HG02840 (cell line): Measurements from ENCODE around the gene GP9.

Experiments
- ATAC-seq: cut with Tn5 transposase; IDR thresholded peaks from one replicate; pipeline ENCODE4 v1.9.1; 2021; ENCODE audit warnings: mild to moderate bottlenecking, moderate library complexity, moderate number of reproducible peaks; ENCODE audit not compliant: unreplicated experiment, low FRiP score

Gene GP9

DNA sequence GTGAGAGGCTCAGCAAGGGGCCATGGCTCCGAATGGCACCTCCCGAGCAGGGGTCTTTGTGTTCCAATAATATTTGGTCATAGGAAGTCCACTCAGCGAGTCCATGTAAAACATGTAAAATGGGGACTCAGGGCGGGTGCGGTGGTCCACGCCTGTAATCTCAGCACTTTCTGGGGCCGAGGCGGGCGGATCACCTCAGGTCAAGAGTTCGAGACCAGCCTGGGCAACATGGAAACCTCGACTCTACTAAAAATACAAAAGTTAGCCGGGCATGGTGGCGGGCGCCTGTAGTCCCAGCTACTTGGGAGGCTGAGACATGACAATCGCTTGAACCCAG, 33.1 kb upstream of the GP9 start:
- ATAC-seq: no peak

DNA sequence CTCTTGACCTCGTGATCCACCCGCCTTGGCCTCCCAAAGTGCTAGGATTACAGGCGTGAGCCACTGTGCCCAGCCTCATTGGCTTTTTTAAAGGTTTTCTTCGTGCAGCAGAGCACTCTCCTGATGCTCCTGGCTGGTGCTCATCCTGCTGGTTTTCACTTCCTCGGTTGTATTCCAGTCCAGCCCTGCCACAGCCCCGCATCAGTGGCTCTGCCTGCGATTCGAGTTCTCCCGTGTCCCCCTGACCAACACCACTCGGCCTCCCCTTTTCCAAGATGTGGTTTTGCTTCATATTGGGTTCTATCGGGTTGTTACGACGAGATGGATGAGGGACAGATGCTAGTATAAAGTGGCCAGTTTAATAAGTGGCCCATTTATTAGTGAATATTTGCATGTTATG, 31.7 kb upstream of the GP9 start:
- ATAC-seq: no peak

DNA sequence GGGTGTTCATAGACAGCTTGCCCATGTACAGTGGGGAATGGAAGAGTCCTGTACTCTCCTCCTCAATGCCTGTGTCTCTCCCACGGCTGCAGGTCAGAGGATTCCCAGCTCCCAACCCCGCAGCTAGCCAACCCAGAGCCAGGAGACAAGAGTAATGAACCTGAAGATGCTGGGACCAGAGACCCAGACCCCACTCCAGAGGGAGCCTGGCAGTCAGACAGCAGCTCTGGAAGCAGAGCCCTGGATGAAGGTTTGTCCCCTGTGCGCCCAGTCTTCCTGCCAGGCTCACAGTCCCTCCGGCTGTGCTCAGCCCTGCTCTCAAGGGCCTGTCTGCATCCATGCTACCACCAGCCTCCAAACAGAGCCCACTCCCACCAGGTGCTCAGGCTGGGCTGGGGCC, 30.0 kb upstream of the GP9 start:
- ATAC-seq: no peak

DNA sequence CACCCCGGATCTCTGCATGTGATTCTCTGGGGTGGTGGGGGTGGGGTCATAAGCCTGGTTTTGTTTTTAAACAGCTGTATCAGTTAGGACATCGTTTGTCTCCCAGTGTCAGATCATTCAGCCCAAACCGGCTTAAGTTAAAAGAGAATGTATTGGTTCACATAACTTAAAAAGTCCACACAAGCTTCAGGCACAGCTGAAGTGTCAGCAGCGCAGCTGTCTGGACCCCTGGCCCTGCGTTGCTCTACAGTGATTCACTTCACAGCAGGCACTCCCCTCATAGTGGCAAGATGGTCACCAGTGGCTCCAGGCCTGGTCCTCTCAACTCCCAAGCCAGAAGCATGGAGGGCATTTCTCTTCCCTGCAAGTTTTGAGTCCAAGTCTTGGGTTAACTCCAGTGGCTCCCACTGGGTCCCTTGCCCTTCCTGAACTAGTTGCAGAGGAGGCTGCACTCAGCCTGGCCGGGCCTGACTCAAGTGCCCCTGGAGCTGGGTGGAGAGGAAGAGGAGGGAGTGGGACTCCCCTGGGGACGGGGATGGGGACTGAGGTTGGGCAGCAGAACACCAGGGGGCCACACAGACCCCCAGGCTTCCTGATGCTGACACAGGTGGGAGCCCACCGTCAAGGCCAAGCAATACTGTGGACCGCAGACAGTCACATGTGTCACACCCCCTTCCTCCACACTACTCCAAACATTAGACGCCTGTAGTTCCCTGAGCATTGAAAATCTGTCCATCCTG, 28.9 kb upstream of the GP9 start:
- ATAC-seq: no peak

DNA sequence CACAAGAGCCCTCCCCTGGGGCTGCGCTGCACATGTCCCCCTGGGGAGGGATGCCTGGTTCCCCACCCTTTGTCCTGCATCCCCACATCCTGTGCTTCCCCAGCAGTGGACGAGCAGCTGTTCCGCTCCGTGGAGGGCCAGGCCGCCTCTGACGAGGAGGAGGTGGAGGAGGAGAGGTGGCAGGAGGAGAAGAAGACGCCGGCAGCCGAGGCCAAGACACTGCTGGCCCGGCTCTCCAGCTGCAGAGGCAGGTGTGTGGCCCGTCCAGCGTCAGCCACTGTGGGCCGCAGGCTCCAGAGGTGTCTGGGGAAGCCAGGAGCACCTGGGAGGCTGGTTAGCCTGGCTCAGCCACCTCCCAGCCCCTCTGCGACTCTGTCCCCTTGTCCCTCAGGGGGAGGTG, 27.9 kb upstream of the GP9 start:
- ATAC-seq: no peak

DNA sequence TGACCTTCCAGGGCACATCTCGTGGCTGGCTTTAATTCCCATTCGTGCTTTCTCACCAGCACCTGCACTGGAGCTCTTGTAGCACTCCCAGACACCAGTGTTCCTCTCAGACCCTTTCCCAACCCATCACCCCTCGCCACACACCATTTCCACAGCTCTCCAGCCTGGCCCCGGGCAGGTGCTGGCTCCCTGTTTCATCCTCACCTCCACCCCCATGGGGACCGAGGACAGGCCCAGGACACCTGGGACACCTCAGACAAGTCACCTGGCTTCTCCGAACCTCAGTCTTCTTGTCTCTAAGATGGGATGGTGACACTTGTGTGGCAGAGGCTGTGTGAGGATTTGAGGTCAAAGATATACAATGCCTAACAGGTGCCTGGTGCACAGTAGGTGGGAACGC, 27.4 kb upstream of the GP9 start:
- ATAC-seq: no peak

DNA sequence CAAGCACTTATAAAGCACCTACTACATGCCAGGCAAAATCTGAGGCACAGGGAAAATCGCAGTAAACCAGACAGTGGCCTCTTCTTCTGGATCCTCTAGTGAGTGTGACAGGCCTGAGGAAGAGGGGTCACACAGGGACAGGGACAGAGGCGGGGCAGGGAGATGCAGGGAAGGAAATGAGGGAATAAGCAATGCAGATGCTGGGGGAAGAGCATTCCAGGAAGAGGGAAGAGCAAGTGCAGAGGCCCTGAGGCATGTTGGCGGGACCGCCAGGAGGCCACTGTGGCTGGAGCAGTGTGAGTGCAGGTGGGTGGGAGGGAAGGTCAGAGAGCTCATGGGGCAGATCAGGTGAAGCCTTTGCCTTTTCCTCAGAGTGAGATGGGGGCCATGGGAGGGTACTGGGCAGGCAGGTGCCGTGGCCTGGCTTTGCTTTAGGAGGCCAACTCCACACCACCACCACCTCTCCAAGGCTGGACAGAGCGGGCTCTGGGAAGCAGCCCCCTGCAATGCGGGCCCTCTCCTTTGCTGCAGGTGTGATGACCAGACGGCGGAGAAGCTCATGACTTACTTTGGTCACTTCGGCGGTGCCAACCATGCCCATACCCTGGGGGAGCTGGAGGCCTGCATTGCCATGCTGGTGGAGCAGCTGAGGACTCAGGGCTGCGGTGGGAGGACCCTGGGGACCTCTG, 26.8 kb upstream of the GP9 start:
- ATAC-seq: no peak

DNA sequence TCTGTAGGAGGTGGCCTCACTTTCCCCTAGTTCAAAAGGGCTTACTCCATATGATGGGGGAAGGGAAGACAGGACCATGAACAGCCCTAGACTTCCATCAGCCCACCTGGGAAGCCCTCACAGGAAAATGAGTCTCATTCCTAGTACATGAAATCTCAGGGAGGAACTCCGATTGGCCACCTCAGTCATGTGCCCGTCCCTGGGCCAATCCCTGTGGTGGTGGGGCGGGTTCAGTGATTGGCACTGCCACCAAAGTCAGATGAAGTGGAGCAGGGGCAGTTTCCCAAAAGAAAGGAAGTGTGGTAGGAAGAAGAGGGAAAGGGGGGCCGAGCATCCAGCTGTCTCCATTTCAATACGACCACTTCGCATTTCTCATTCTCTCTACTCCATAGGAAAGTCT, 25.9 kb upstream of the GP9 start:
- ATAC-seq: no peak

DNA sequence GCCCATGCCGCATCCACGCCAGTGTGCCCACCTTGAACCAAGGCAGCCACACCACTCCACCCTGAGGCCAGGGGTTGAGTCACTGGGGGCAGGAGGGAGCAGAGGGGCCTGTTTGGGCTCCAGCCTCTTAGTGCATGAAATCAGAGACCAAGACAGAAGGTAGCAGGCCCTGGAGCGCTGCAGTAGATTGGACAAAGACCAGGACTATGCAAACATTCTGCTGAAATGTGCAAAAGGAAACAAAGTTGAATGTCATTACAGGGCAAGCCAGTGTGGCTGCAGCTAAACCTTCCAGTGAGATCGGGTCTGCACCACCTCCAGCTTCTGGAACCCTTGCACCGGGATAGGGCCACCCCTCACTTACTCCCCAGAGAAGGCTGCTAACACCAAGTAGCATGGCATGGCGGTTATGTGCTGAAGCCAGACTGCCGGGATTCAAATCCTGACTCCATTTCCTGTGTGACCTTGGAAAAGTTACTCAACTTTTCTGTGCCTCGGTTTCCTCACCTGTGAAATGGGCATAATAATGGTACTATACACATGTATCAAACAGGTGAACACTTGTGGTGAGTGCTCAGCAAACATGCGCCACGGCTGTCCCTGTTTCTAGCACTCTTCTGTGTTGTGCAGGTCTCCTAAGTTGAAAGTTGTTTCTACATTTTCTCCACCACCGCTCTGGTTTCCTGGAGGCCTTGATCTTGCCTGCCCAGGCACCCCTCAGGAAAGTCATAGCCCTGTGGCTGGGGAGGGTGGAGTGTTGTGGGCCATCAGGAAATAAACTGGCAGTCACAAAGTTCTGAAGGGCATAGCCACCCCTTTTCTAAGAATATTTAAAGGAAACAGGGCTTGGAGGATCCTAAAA, 25.0 kb upstream of the GP9 start:
- no peak for ATAC-seq

DNA sequence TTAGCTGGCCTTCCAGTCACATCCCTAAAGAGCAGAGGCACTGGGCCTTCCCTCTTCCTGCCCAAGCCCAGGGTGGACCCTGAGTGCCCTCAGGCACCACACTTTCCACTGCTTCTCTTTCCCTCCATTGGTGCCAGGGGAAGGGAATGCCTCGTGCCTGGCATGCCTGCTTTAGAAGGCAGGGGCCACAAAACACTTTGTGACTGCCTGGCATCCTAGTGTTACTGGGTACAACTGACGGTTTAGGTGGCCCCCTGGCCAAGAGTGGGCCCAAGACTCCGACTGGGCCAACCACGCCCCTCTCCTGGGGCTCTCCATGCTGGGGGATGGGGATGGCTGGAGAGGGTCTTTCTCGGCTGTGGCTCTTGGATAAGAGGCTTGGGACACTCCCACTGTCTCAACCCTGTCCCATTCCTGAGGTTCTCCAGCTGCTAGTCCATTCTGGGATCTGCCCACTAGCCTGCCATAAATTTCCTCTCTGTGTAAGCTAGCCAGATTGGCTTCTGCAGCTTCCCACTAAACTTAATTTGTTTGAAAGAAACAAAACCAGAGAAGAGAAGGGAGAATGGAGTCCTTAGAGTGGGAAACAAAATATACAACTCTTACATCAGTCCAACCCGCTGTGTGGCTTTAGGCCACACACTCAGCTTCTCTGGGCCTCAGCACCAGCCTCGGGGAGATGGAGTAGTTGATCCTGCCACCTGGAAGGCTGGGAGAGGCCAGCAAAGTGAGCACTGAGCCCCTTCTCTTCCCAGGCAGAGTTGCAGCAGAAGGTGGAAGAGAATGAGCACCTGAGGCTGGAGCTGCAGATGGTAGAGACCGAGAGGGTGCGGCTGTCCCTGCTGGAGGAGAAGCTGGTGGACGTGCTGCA, 24.1 kb upstream of the GP9 start:
- no peak for ATAC-seq

DNA sequence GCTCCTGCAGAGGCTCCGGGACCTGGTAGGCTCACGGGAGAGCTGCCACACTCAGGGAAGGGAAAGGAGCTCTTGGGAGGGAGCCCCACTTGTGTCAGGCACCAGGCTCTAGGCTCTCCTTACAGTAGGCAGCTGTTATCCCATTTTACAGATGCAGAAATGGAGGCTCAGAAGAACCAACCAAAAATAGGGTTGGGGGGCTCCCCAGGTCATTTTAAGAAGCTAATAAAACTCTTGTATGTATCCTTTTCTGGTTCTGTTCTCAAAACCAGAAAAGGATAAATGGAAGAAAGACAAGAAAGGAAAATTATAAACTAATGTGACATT, 23.5 kb upstream of the GP9 start:
- no peak for ATAC-seq

DNA sequence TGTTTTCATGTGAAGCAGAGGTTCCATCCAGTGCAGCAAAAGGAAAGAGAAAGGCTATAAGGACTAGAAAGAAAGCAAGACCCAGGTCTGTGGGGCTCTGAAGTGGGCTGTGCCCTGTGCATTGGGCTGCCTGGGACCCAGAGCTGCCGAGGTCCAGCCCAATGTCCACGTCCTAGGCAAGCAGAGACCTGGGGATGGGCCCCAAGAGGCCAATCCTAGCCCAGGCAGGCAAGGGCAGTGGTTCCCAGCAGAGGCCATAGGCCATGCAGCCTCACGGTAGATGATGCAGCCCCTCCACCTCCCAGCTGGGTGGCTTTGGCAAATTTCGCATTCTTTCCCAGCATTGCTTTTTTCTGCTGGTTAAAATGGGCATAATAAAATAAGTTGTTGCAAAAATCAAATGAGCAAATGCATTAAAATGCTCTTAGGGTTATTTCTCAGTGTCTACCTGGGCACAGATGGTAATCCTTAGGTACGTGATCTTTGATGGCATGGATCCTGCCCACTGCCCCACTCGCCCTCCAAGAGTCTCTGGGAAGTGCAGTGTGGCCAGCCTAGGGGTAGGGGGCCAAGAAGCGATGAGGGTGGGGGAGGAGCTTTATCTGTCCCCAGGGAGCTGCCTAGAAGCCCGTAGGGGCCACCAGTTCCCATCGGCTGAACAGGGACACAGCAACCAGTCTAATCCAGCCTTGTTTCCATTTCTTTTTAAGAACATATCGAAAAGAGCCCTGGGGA, 22.3 kb upstream of the GP9 start:
- no peak for ATAC-seq

DNA sequence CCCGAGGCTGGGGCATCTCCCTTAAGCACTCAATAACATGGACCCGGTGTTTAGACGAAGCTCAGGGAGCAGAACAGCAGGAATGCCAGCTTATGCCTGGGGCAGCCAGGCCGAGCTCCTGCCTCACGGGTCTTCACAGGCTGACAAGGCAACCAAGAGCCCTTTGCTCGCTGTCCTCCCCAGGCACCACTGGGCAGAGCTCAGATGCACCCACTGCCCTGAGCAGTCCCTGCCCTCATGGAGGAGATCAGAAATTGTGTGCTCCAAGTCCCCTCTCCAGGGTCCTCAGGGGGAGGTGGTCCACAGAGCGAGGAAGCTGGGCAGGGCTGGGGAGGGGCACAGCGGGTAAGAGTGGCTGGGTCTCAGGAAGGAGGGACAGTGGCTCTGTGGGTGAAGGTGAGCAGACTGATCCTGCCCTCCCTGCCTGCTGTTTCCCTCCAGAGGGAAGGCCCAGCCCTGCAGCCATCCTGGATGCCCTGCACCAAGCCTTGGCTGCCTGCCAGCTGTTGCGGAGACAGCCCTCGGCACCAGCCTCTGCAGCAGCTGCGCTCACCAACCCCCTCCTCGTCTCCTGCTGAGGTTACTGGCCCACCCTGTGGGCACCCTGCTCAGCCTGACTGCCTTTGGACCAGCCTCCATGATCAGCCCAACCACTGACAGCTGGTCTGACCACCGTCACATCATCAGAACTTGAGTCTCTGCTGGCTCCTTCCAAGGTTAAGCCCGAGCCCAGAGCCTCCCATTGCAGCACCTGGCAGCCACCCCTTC, 21.1 kb upstream of the GP9 start:
- no peak for ATAC-seq

DNA sequence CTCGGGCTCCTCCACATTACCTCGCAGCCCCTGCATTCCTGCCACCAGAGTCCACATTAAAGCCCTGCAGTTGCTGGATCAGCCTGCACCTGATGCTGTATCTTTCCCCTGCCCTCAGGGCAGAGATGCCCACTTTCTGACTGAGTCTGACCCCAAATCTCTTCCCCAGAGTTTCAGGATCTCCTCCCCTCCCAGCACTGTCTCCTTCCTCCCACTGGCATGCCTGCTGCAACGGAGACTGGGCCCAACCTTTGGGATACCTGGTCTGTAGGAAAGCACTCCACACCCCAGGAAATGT, 20.6 kb upstream of the GP9 start:
- ATAC-seq: no peak

DNA sequence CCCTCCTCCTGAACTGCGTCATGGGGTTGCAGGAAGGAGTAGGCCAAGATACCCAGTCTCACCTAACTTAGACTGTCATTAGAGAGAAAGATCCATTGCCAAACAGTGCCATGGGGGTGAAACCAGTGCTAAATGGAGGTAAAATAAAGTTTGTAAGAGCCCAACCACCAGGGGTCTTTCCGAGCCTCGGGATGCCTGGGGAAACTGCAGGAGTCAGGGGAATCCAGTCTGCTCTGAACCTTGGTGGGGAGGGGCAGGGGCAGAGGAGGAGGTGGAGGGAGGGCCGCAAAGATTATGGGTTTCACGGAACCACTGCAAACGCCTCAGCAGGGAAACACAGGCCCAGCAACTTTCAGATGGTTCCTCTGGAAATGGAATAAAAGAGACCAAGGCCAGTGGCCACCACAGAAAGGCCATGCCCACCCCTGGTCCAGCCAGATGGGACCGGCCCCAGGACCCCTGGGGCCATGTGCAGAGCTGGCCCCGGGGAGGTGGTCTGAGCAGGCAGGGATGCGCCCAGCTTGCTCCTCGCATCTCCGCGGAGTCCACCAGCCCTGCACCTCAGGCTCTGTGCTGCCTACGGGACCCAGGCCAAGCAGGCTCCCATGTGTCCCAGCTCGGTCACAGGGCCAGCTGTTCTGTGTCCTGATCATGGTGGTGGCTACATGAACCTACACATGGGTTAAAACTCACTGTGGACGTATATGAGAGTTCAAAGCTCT, 19.8 kb upstream of the GP9 start:
- ATAC-seq: no peak

DNA sequence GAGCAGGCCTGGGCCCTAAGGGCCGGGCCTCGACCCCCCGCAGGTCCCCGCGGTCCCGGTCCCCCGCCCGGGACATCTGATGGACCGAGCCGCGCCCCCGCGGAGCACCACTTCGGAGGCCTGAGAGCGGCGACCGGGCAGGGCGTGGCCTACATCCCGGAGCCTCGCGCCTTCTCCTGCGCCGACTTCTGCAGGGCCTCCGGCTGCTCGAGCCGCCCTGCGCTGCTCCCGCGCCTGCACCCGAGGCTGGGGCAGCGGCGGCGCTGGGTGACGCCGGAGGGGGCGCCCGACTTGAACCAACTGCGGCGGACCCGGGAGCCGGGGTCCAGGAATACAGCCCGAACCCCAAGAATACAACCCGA, 14.9 kb upstream of the GP9 start:
- no peak for ATAC-seq

DNA sequence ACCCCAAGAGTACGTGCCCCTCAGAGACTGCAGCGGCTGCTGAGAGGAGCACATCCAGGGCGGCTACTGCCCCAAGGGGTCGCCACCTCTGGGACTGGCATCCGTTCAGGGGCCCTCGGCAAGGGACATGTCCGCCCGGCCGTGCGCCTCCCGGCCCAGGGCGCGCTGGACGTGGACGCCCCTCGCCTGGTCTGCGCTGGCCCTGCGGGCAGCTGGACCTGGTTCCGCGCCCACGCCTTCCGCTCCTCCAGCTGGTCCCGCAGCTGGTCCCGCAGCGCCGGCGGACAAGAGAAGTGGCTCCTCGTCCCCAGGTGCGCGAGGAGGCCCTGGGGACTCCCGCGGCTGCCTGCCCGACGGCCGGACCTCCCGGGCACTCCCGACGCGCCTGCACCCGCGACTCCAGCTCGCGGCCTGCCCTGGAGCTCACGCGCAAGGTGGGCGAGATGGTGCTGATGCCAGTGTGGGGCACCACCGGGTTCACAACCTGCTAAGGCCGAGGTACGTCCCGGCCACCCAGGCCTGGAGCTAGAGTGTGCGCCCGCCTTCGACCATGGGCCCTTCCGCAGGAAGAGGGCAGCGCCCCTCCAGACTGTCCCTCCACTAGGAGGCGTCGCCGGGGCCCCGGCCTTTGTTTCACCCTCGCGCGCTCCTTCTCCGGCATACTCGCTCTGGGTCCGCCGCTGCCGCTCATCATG, 14.4 kb upstream of the GP9 start:
- ATAC-seq: no peak

DNA sequence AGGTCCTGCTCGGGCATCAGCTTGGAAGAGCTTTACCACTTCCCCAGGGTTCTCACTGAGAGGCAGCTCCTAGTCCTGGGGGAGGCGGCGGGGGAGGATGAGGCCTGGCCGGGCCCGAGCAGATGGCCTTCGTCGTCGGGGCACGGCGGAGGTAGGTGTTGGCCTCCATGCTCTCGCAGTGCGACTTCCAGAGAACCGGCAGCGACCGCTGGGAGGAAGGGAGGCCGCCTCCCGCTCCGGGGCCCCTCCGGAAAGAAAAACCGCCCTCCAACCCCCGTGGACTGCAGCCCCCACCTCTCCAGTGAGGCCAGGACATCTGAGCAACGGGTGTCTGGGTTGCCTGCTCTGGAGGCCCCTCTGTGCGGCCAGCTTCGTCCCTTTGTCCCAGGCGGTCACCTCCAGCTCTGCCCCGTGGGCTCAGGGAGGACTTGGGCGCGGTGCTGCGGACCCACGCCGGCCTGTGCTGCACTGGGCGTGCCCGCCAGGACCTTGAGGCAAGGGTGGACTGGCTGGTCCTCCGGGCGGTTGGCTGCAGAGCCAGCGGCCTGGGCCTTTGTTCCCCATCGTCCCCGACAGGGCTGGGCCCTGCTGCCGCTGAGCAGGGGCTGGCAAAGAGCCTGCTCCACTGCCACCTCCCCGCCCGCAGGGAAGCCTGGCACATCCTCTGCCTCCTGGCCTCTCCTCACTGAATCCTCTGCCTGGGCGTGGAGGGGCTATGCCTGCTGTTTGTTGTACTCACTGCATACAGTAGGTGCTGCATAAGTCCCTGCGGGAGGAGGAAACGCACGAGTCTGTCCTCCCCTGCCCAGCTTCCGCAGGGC, 13.6 kb upstream of the GP9 start:
- ATAC-seq: no peak
